Stimulated activated CD8-positive, alpha-beta memory T cell treated with anti-CD3 and anti-CD28 coated beads, Interleukin-15, amount 100 ng/mL, for 48 hours (primary cell): Measurements from ENCODE around the gene GALNT6.
A peak's percentile ranks its signal among the peaks of the same experiment; 100 is the strongest.

ENCODE experiments used
- DNase-seq, 2 donors: peaks; one replicate each; pipeline ENCODE4 v3.0.0-alpha.2; 2020; ENCODE audit warnings: low read depth in 2 of 2

GALNT6 gene

DNA sequence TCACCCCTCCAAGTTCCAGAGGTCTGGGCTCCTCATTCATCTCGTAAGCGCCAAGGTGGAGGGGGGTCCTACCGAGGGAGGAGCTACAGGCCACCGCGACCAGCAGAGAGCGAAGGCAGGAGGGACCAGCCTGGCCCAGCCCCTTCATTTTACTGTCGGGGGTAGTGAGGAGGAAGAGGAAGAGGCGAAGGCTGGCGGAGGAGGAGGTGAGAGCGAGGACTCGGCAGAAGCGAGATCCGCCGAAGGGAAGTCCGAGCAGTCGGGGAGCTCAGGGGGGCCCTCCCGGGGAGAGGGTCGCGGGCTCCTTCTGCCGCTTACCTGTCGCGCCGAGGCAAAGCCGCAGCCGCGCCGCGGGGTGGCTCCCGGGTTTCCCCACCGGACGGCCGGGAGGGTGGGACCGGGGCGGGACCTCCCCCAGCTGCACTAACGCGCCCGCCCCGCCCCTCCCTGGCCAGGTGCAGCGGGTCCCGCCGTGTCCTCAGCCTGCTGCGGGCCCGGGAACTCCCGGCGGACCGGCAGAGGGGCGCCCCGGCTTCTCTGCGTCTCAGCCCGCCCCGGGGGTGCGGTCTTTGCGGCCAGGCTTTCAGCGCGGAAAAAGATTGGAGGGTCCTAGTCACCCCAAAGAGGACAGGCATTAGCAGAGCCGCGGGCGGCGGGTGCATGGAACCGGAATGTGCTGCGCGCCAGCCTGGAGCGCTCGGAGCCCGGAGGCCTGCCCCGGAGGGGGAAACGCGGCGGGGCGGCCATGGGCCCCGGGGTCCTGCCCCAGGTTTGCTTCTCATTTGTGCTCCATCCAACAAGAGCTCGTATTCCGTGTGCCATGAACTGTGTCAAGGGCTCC lies at the start of gene GALNT6:
GALNT6 (minus strand) TSS at position 124 of the 841 bp plus-strand sequence. CDS start 11,625 bp downstream, outside the sequence.
- DNase-seq: peak; percentile 56 to 62

GRCh38 chr12:51439330-51439729 lies 48.1 kb upstream of the GALNT6 start:
- no peak for DNase-seq

- no peak for DNase-seq
Observed at GRCh38 chr12:51437431-51437830, 46.2 kb upstream of the GALNT6 start.

DNA sequence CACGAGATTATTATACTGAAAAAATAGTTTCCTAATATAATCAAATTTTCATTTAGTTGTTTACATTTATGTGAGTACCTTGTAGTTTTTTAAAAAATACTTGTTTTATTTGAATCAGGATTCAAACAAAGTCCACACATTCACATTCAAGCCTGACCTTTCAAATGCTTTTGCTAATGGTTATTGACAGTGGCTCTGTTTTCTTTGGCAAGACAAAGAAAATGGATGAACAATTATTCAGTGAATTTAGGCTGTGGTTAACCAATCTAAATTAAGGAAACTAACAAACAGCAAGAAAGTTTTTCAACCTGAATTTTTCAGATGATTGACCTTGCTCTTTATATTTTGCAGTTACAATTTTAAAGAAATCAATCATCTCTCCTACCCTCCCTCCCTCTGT lies 43.1 kb upstream of the GALNT6 start:
- DNase-seq: no peak

GRCh38 chr12:51432921-51433320 lies 41.7 kb upstream of the GALNT6 start:
- DNase-seq: no peak

DNA sequence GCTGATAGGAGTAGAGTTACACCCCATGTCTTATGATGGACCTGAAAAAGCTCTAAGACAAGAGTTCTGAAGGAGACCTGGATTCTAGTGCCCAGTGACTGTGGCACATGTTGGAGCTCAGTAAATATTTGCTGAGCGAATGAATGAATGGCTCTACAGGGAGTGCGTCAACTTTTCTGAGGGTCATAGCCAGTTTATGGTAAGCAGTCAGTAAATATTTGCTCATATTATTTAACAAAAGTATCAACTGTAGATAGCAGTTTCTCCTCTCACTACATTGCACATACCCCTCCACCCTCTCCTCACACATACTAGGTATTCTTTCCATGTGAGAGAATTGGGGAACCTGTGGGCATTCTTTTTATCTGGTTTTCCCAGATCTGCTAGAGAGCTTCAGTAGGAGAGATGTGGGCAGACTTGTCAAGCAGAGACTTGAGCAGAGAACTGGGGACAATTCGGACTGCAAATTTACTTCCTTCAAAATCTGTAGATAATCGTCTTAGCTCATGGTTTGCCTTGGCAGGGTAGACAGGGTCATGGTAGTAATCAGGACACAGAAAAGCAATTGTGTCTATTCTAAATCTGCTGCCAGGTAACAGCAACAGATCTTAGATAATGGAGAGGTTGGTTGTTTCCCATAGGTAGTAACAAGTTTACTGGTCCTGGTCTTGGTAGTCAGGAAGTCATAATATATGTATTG lies 39.1 kb upstream of the GALNT6 start:
- no peak for DNase-seq

- no peak for DNase-seq
Observed at GRCh38 chr12:51429700-51430099, 38.5 kb upstream of the GALNT6 start.

- DNase-seq: no peak
Observed at GRCh38 chr12:51428256-51428655, 37.0 kb upstream of the GALNT6 start.

DNA sequence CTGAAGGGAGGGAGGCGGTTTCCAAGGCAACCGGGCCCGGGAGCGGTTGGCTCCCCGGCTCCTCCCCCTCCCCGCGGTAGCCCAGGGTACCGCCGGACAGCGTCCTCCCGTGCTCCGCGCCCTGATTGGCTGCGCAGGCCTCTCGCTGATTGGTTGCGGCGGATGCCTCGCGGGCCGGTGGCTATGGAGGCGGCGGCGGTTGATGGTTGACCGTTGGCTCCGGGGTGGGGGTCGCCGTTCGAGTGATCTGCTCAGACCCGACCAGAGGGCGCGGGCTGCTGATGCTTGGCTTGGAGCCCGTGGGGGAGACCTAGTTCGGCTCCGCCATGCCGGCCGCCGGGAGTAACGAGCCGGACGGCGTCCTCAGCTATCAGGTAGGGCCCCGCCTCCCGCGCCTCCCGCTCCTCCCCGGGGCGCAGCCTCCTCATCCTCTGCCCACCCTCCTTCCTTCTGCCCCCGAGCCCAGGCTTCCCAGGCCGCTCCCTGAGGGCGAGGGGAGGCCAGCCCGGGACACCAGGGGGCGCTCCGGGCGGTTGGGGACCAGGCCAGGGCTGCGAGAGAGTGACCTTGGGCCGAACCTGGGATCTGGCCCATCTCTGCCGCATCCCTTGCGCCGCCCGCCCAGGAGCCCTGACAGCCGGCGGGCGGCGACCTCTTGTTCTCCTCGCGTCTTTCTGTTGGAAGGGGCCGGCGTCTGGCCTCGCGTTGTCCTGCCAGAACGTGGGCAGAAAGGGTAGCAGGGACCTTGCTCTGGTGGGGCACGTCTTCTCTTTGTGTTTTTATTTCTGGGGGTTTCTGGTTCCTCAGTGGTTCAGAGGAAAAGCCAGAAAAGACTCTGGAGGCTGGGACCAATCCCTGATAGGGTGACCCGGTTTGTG lies 33.7 kb upstream of the GALNT6 start, which contains the start of gene SLC4A8:
SLC4A8 (plus strand) TSS at position 170 of the 878 bp plus-strand sequence; CDS start at position 327, 157 bp downstream.
- peak; percentile 79 to 80 for DNase-seq

DNA sequence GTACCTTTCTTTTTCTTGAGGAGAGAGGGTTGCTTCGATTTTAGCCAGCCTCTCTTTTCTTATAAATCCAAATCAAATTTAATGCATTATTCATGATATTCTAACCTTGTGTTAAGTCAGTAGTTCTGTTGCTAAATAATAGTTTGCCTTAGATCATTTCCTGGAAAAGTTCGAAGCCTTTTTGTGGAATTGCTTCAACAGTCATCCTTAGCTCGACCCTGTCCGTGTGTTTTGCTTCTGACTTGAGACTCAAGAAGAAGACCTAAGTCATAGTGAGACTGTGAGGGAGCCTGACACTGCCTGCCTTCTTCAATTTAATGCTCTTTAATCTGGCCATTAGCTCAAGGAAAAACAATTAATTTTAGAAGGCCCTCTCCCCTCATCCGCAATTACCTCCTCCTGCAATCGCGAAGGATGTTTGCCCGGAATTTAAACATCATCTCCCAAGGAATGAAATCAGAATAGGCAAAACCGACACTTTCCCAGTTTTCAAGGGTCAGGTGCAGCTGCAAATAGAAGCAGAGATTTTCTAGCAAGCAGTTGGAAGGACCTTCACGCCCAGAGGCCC lies 33.0 kb upstream of the GALNT6 start:
- no peak for DNase-seq

GRCh38 chr12:51421266-51421884 lies 30.2 kb upstream of the GALNT6 start:
- peak; percentile 9 to 10 for DNase-seq

DNA sequence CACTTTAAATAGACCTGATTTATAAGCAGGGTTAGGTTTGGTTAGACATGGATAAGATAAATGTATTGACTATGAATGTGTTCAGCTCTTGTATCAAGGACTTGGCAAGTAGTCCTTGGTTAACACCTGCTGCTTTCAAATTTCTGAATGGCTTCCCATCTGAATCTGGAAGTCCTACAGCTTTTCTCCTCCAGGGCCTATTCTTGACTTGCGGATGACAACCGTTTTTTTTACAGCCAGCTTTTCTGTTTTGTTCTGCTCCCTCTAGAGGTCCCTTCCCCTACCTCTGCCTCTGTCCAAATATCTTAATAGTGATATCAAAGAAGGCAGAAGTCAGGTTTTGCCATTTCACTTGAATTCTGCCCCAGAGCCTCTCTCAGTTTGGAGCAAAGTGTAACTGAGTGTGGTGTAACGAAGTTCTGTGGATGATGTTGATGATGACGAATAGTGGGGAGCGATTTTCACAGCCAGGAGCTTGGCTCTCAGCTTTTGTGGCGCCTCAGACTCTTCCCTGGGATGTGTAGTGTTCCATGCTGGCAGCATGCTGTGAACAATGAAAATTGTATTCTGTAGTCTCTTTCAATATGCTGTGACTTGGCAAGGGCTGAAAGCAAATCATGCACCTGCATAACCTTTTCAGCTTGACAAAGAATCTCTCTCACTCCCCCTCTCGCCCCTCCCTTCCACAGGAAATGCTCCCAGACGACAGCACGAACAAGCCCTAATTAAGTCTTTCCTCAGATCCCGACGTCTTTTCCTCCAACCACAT lies 28.4 kb upstream of the GALNT6 start:
- DNase-seq: no peak

GRCh38 chr12:51417826-51418225 lies 26.6 kb upstream of the GALNT6 start:
- no peak for DNase-seq

- DNase-seq: no peak
Observed at GRCh38 chr12:51415931-51416330, 24.7 kb upstream of the GALNT6 start.

GRCh38 chr12:51413791-51414190 lies 22.6 kb upstream of the GALNT6 start:
- DNase-seq: no peak

GRCh38 chr12:51413149-51413548 lies 21.9 kb upstream of the GALNT6 start:
- DNase-seq: no peak

DNA sequence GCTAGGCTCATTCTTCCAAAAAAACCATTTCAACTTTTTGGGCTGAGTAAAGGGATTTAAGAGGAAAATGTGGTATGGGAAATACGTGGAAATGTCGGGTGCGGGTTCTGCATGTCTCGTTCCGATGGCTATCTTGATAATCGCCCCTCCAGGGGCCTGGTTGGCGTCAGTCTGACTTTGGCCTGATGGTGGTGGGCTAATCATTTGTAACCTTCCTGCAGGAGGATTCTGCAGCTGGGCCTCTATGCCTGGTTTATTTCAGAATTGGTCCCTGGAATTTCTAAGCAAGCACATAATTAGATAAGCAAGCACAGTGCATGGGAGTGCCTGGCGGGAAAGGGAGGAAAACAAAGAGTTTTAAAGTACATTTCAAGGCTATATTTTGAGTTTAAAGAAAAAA lies 18.6 kb upstream of the GALNT6 start:
- DNase-seq: no peak

GRCh38 chr12:51407604-51408003 lies 16.4 kb upstream of the GALNT6 start:
- DNase-seq: no peak

- DNase-seq: no peak
Observed at GRCh38 chr12:51406859-51407258, 15.7 kb upstream of the GALNT6 start.

GRCh38 chr12:51406290-51406689 lies 15.1 kb upstream of the GALNT6 start:
- no peak for DNase-seq
